Osteocyte (in vitro differentiated cells): ENCODE measurements around the gene HS6ST1. TPM values are rescaled to one million over a fixed set of nuclear protein-coding genes. Genes with fewer than 3 reads are reported as not detected.

Experiments used
- DNase-seq: peaks from one replicate; pipeline ENCODE4 v3.0.0; 2021; ENCODE audit warnings: mixed read lengths; ENCODE audit not compliant: unreplicated experiment; ENCODE audit errors: extremely low spot score
- H3K27ac Mint-ChIP-seq: one replicate; pipeline ENCODE4 v1.8.0; 2021; ENCODE audit warnings: mild to moderate bottlenecking, mixed read lengths; ENCODE audit not compliant: unreplicated experiment
- H3K27me3 Mint-ChIP-seq: one replicate; pipeline ENCODE4 v1.8.0; 2021; ENCODE audit warnings: mixed read lengths; ENCODE audit not compliant: unreplicated experiment
- H3K36me3 Mint-ChIP-seq: one replicate; pipeline ENCODE4 v1.8.0; 2021; ENCODE audit warnings: mixed read lengths; ENCODE audit not compliant: unreplicated experiment
- H3K4me1 Mint-ChIP-seq: one replicate; pipeline ENCODE4 v1.8.0; 2021; ENCODE audit warnings: mixed read lengths; ENCODE audit not compliant: unreplicated experiment
- H3K4me3 Mint-ChIP-seq: one replicate; pipeline ENCODE4 v1.8.0; 2021; ENCODE audit warnings: mild to moderate bottlenecking, moderate library complexity, mixed read lengths; ENCODE audit not compliant: unreplicated experiment
- H3K9me3 Mint-ChIP-seq: one replicate; pipeline ENCODE4 v1.8.0; 2021; ENCODE audit warnings: mixed read lengths; ENCODE audit not compliant: unreplicated experiment
- total RNA-seq: library from RNA; stranded (reverse); gene quantifications from 2 replicates; pipeline ENCODE4 v1.2.1, GENCODE V29; 2021
- TF ChIP-seq, protein P1 (sequence below): fragments of 200-600 bp; sonication (generic); IDR thresholded peaks from 2 replicates; pipeline ENCODE4 v1.5.0; 2021; ENCODE audit warnings: antibody characterized with exemption, mild to moderate bottlenecking, moderate library complexity

The HS6ST1 gene
- total RNA-seq, 1 donor from 2014 or later = 43.0 TPM

DNA sequence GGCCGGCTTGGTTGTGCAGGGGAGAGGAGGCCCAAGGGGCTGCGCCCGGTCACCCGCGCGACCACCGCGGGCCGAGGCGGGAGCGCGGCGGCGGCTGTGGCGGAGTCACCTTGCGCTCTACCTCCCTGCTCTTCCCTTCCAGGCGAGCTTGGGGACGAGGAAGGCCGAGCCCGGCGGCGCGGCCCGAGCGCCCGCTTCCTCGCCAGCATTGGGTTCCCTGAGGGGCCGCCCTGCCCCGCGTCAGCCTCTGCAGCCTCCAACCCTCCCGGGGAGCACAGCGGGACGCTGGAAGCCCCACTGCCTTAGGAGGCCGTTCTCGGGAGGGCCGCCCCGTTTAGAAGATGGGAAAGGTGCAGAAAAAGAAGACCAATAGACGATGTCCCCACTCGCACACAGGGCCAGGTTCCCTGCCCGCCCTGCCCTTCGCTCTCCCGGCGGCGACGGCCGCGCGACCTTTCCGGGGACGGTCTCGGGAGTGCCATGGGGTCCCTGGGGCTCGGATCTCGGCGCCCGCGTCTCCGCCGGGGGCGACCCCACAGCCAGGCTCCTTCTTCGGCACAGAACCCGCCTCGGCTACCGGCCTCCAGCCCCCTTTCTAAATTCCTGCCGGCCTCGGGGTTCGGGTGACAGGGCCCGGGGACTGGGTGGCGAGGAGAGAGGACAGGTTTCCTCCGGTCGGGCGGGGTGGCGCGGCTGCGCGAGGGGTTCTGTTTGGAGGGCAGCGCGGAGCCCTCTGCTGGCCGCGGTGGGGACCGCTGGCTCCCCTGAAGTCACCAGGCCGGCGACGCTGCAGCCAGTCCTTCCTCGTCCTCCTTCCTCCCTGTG is 85.5 kb downstream of the HS6ST1 start:
- no peaks in the 10 kb centered on the region for H3K36me3 Mint-ChIP-seq
- H3K9me3 Mint-ChIP-seq = no peaks in the 10 kb centered on the region
- H3K4me1 Mint-ChIP-seq = peaks cover 23% of the 10 kb centered on the region
- H3K4me3 Mint-ChIP-seq = peak overlapping the region; percentile 79
- TF ChIP-seq, protein P1, sequence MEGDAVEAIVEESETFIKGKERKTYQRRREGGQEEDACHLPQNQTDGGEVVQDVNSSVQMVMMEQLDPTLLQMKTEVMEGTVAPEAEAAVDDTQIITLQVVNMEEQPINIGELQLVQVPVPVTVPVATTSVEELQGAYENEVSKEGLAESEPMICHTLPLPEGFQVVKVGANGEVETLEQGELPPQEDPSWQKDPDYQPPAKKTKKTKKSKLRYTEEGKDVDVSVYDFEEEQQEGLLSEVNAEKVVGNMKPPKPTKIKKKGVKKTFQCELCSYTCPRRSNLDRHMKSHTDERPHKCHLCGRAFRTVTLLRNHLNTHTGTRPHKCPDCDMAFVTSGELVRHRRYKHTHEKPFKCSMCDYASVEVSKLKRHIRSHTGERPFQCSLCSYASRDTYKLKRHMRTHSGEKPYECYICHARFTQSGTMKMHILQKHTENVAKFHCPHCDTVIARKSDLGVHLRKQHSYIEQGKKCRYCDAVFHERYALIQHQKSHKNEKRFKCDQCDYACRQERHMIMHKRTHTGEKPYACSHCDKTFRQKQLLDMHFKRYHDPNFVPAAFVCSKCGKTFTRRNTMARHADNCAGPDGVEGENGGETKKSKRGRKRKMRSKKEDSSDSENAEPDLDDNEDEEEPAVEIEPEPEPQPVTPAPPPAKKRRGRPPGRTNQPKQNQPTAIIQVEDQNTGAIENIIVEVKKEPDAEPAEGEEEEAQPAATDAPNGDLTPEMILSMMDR = peak; percentile 91
- H3K27me3 Mint-ChIP-seq = no peaks in the 10 kb centered on the region
- no peak overlapping the region for H3K27ac Mint-ChIP-seq
- DNase-seq = peak; percentile 93

DNA sequence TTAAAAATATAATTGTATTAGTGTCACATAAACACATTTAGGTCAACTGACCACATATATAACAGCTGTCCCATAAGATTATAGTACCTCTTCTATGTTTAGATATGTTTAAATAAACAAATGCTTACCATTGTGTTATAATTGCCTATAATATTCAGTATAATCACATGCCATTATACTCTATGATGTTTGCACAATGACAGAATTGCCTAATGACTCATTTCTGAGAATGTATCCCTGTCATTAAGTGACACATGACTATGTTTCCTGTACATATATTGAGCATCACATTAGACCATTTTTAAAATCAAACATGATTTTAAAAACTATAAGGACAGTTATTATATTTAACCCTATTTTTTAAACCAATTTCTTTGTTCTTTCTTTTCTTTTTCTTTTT is 89.8 kb downstream of the HS6ST1 start:
- no peaks in the 10 kb centered on the region for H3K9me3 Mint-ChIP-seq
- no peak overlapping the region for H3K4me3 Mint-ChIP-seq
- DNase-seq = no peak
- H3K27me3 Mint-ChIP-seq = no peaks in the 10 kb centered on the region
- TF ChIP-seq, protein P1 = no peak
- H3K4me1 Mint-ChIP-seq = peaks cover 4% of the 10 kb centered on the region
- H3K27ac Mint-ChIP-seq = no peak overlapping the region
- H3K36me3 Mint-ChIP-seq = no peaks in the 10 kb centered on the region

DNA sequence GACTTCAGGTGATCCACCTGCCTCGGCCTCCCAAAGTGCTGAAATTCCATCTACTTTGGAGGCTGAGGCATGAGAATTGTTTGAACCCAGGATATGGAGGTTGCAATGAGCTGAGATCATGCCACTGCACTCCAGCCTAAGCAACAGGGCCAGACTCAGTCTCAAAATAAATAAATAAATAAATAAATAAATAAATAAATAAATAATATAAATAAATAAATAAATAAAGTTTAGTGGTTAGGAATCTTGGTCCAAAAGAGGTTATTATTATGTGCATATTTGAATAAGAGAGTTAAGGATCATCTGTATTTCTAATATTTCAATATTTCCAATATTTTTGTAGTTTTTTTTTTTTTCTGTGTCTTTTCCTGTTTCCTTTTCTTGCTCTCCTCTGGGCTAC is 90.8 kb downstream of the HS6ST1 start:
- H3K27me3 Mint-ChIP-seq = no peaks in the 10 kb centered on the region
- H3K4me3 Mint-ChIP-seq = no peak overlapping the region
- TF ChIP-seq, protein P1 = no peak
- no peak overlapping the region for H3K27ac Mint-ChIP-seq
- H3K4me1 Mint-ChIP-seq = no peaks in the 10 kb centered on the region
- H3K9me3 Mint-ChIP-seq = no peaks in the 10 kb centered on the region
- DNase-seq = no peak
- H3K36me3 Mint-ChIP-seq = no peaks in the 10 kb centered on the region

DNA sequence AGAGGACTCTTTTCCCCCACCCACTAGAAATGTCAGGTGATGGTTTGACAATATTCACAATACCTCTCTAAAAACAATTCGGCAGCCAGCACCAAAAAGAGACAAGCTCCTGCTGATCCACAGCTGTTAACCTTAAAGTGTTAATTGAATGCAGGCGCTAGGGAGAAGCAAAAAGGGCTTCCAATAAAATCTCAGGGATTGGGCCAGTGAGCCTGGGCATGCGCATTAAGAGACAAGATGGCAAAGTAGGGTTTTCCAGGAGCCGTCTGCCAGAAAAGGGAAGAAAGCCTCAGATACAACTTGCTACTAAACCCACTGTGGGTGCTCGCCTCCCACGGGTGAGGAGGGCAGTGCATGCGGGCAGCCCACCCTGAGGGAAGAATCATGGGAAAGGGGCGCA is 98.8 kb downstream of the HS6ST1 start:
- no peak for DNase-seq
- Mint-ChIP-seq H3K4me1 (no peaks in the 10 kb centered on the region), H3K36me3 (no peaks in the 10 kb centered on the region), H3K4me3 (no peak overlapping the region), H3K27me3 (no peaks in the 10 kb centered on the region), H3K27ac (no peak overlapping the region), H3K9me3 (no peaks in the 10 kb centered on the region)
- TF ChIP-seq, protein P1 = no peak

DNA sequence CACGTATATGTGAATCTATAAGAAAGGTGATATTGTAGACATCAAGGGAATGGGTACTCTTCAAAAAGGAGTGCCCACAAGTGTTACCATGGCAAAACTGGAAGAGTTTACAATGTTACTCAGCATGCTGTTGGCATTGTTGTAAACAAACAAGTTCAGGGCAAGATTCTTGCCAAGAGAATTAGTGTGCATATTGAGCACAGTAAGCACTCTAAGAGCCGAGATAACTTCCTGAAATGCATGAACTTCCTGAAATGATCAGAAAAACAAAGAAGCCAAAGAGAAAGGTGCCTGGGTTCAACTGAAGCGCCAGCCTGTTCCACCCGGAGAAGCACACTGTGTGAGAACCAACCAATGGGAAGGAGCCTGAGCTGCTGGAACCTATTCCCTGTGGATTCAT is 101.0 kb downstream of the HS6ST1 start:
- TF ChIP-seq, protein P1 = no peak
- Mint-ChIP-seq H3K9me3 (no peaks in the 10 kb centered on the region), H3K27ac (no peak overlapping the region), H3K4me1 (no peaks in the 10 kb centered on the region), H3K4me3 (no peak overlapping the region), H3K27me3 (no peaks in the 10 kb centered on the region), H3K36me3 (no peaks in the 10 kb centered on the region)
- no peak for DNase-seq
